Fibroblast of villous mesenchyme (primary cell): ENCODE results near the gene LRRC47. TPM values are rescaled to one million over a fixed set of nuclear protein-coding genes. Genes with fewer than 3 reads are reported as not detected.

Experiments
- DNase-seq: peaks from one replicate; pipeline ENCODE4 v3.0.0-alpha.2; 2010; ENCODE audit warnings: low read depth
- H3K4me3 ChIP-seq: 2 replicates; pipeline ENCODE4 v1.5.1; 2011; ENCODE audit warnings: low read depth, mild to moderate bottlenecking, low read length
- total RNA-seq: library from RNA; depleted of rRNA; stranded (reverse); fragments of >200 nt; gene quantifications from 2 replicates; pipeline ENCODE4 v1.2.3, GENCODE V29; 2012
- TF ChIP-seq, protein P1 (sequence below): IDR thresholded peaks from 2 replicates; pipeline ENCODE4 v1.5.1; 2012; ENCODE audit warnings: low read depth, mild to moderate bottlenecking, low read length; ENCODE audit not compliant: insufficient read depth

LRRC47 gene
- total RNA-seq, 1 donor: 31.1 TPM

DNA sequence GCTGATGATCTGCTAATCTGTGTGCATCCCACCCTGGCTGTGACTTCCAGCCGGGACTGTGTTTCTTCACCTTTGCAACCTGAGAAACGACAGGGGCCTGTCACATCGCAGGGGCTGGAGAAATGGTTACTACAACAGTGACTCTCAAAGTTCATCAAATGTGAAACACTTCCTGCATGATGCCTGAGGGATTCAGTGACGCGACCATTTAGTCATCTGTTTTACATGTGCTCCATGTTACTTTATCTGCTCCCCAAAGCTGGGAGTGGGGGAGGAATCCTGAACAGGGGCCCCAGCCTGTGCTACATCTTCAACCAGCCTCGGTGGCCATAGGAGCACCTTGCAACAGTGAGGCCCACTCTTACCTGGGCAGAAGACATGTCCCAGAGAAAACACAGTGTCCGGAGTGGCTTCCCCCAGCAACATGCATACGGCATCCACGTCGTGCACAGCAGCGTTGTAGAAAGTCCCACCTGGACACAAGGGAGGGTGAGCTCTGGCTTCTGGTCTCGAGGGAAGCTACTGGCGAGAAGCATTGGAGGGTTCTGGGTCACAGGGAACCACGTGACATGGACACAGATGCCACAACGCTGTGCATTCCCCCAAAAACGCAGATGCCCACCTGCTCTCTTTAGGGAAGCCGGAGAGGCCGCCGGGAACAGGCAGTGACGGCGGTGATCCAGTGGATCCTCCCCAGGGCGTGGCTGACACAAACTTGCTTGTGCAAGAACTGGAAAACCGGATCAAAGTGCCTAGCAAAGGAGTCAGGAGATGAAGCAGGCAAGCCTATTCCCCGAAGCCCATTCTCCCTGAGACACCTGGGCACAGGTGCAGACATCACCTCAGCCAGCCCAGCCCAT is 53.6 kb downstream of the LRRC47 start:
- TF ChIP-seq, protein P1, sequence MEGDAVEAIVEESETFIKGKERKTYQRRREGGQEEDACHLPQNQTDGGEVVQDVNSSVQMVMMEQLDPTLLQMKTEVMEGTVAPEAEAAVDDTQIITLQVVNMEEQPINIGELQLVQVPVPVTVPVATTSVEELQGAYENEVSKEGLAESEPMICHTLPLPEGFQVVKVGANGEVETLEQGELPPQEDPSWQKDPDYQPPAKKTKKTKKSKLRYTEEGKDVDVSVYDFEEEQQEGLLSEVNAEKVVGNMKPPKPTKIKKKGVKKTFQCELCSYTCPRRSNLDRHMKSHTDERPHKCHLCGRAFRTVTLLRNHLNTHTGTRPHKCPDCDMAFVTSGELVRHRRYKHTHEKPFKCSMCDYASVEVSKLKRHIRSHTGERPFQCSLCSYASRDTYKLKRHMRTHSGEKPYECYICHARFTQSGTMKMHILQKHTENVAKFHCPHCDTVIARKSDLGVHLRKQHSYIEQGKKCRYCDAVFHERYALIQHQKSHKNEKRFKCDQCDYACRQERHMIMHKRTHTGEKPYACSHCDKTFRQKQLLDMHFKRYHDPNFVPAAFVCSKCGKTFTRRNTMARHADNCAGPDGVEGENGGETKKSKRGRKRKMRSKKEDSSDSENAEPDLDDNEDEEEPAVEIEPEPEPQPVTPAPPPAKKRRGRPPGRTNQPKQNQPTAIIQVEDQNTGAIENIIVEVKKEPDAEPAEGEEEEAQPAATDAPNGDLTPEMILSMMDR: no peak
- no peak for DNase-seq
- H3K4me3 ChIP-seq: no peak overlapping the region

DNA sequence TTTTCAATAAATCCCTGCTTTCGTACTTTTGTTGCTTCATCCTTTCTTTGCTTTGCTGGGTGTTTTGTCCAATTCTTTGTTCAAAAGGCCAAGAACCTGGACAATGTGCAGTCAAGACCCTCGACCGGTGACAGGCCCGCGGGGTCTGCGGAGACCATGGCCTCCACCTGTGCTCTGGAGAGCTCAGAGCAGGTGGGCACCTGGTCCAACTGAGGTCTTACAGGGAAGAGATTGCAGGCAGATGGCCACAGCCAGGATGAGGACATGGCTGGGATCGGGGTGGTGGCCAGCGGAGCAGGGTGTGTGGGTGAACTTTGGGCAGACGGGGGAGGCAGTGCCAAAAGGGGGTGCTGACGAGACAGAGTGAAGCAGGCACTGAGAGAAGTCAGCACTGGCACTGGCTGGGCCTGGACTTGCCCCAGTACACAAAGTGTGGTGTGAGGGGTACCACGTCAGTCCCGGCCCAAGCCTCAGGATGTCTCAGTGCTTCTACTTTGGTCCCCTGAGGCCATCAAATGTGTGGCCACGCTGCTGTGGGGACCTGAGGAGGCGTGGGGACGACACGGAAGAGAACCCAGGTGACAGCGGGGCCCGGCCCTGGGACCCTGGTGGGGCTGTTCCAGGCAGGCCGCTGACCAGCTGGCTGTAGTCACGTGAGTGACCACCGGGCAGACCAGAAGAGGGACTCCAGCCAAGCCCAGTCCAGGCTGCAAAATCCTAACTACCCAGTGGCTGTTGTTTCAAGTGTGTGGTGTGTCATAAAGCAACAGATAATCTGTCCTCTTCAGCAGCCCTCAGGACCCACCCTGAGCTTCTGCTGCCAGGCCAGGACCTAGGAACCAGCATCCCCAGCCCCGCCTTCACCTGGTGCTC is 54.5 kb downstream of the LRRC47 start:
- no peak for DNase-seq
- TF ChIP-seq, protein P1: no peak
- H3K4me3 ChIP-seq: no peak overlapping the region

DNA sequence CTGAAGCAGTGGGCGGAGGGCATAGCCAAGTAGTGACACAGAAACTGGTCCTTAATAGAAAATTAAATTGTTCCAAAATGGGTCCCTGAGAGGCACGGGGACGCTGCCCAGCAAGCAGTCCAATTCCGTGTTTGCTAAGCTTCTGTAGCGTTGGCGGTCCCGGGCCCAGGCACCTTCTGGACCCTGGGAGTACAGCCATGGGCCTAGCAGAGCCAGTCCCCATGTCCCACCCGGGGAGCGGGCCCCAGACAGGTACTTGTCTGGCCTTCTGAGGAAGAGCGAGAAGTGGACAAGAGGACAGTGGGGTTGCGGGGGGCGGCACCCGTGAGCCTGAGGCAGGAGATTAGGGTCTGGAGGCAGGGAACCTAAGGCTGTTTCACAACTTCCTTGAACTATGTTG is 55.5 kb downstream of the LRRC47 start:
- H3K4me3 ChIP-seq: no peak overlapping the region
- TF ChIP-seq, protein P1: no peak
- DNase-seq: no peak

DNA sequence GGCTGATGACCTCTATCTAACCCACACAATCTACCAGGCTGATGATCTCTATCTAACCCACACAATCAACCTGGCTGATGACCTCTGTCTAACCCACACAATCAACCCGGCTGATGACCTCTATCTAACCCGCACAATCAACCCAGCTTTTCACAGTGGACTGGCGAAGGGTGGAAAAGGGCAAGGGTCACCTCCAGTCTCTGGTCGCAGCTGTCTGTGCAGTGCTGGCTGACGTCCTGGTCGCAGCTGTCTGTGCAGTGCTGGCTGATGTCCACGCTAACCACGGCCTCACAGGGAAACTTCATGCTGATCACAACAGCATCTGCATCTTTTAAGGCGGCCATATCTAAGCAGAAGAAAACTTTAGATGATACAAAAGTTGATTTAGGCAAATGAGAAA is 56.3 kb downstream of the LRRC47 start:
- no peak overlapping the region for H3K4me3 ChIP-seq
- DNase-seq: no peak
- TF ChIP-seq, protein P1: no peak

DNA sequence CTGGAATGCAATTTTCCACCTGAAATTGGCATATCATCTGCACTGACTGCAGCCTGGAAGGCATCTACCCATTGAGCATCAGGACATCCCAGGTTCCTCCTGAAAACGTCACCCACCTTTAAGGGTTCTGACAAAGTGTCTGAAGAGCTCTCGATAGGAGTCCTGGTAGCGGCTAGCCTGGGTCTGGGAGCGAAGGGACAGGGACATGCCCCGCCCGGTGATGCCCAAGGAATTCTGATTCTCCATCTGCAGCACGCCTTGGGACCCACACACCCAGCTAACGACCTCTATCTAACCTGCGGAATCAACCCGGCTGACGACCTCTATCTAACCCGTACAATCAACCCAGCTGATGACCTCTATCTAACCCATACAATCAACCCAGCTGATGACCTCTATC is 57.4 kb downstream of the LRRC47 start:
- no peak overlapping the region for H3K4me3 ChIP-seq
- DNase-seq: no peak
- TF ChIP-seq, protein P1: no peak

DNA sequence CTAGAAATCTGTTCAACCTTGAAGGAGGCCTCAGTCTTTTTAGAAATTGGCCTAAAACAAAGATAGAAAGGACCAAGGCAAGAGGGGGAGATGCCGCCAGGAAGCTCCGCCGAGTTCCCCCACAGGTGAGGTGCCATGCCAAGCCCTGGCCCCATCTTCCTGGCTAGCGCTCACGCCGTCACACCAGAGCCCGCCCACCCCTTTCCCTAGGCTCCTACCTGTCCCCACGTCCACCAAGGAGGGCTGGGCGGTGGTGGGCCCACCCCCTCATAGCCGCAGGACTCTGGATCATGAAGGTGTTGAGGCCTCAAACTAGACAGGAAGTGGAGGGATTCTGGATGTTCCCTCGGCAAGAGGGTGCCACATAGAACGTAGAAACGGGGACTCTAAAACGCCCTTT is 59.6 kb downstream of the LRRC47 start:
- no peak overlapping the region for H3K4me3 ChIP-seq
- DNase-seq: no peak
- TF ChIP-seq, protein P1: no peak
